HCT116 (cell line): Measurements from ENCODE around the gene MYO7A. TPM values are rescaled to one million over a fixed set of nuclear protein-coding genes. Genes with fewer than 3 reads are reported as not detected.

Experiments
- ATAC-seq: fragments of 200-7000 bp; cut with Tn5 transposase; 2 replicates; pipeline ENCODE4 v1.9.1; 2020; ENCODE audit warnings: mild to moderate bottlenecking, moderate library complexity
- BruUV-seq: library from RNA; stranded (reverse); fragments of 400-500 nt; replicated peaks from 2 replicates; lab custom pipeline; 2021; lab: Mats Ljungman, UMichigan
- CTCF ChIA-PET: fragments of 300-600 bp; sonication (Branson Sonifier 250); formaldehyde crosslinking; loops from one replicate; lab custom pipeline; 2021; ENCODE audit warnings: antibody characterized with exemption; lab: Charles Lee
- POLR2A ChIA-PET: fragments of 300-600, 350-600 bp; sonication (Branson Sonifier 250); formaldehyde crosslinking; loops from one replicate; lab custom pipeline; 2021; ENCODE audit warnings: antibody characterized with exemption; lab: Charles Lee
- RAD21 ChIA-PET, 2 experiments: fragments of 300-600 bp; sonication (Branson Sonifier 250); formaldehyde crosslinking; loops; one replicate each; lab custom pipeline; 2023; ENCODE audit warnings: low total read pairs in 2 of 2; ENCODE audit not compliant: uncharacterized antibody in 2 of 2, unreplicated experiment in 2 of 2, low non-redundant PET in 1 of 2; lab: Charles Lee
- DNase-seq: peaks from one replicate; pipeline ENCODE4 v3.0.0-alpha.2; 2010; ENCODE audit warnings: low read depth, low spot score
- H2AFZ ChIP-seq: fragments of 200-600 bp; shearing (Covaris generic), sonication (generic); 2 replicates; pipeline ENCODE4 v1.6.1; 2017; ENCODE audit warnings: low read depth, mixed run types, mixed read lengths, antibody characterized with exemption, low read length; ENCODE audit not compliant: poor library complexity, severe bottlenecking
- H3K27ac ChIP-seq: 2 replicates; pipeline ENCODE4 v1.5.1; 2012; ENCODE audit warnings: low read depth, low read length
- H3K27me3 ChIP-seq: fragments of 200-600 bp; sonication (generic); 2 replicates; pipeline ENCODE4 v1.6.1; 2016; ENCODE audit warnings: mixed run types, low read length, mixed read lengths; ENCODE audit not compliant: insufficient read depth
- H3K36me3 ChIP-seq, 2 experiments: fragments of 200-500 bp in 1 of 2; fragments of 200-600 bp in 1 of 2; sonication (Bioruptor generic) in 1 of 2; sonication (generic) in 1 of 2; 2 replicates each; pipeline versions ENCODE4 v1.5.1 to v1.6.1; 2014 to 2016; ENCODE audit warnings: low read length in 2 of 2, inconsistent platforms in 1 of 2, mixed read lengths in 1 of 2, mixed run types in 1 of 2; ENCODE audit not compliant: insufficient read depth in 2 of 2, control insufficient read depth in 1 of 2
- H3K4me1 ChIP-seq, 2 experiments: fragments of 200-600 bp in 1 of 2; sonication (generic) in 1 of 2; 2 replicates each; pipeline versions ENCODE4 v1.5.1 to v1.6.1; 2012 to 2017; ENCODE audit warnings: low read length in 2 of 2, inconsistent platforms in 1 of 2, mild to moderate bottlenecking in 1 of 2, mixed read lengths in 1 of 2, mixed run types in 1 of 2, moderate library complexity in 1 of 2; ENCODE audit not compliant: insufficient read depth in 2 of 2, control insufficient read depth in 1 of 2
- H3K4me2 ChIP-seq: fragments of 200-600 bp; sonication (generic); 2 replicates; pipeline ENCODE4 v1.6.1; 2017; ENCODE audit warnings: mixed run types, low read length, mixed read lengths
- H3K4me3 ChIP-seq, 2 experiments: fragments of 200-600 bp in 1 of 2; sonication (generic) in 1 of 2; replicated peaks in 1 of 2; 2 replicates each; pipeline ENCODE4 v1.5.1; 2011 to 2016; ENCODE audit warnings: low read length in 2 of 2, control low read depth in 1 of 2, low read depth in 1 of 2, mild to moderate bottlenecking in 1 of 2, mixed read lengths in 1 of 2, mixed run types in 1 of 2
- H3K79me2 ChIP-seq: fragments of 200-600 bp; sonication (generic); 2 replicates; pipeline ENCODE4 v1.6.1; 2017; ENCODE audit warnings: mild to moderate bottlenecking, mixed run types, low read length, moderate library complexity, mixed read lengths; ENCODE audit not compliant: insufficient read depth
- H3K9ac ChIP-seq: fragments of 200-600 bp; sonication (generic); 2 replicates; pipeline ENCODE4 v1.6.1; 2016; ENCODE audit warnings: low read length, mixed read lengths
- H3K9me2 ChIP-seq: fragments of 200-600 bp; sonication (generic), shearing (Covaris generic); 2 replicates; pipeline ENCODE4 v1.6.1; 2017; ENCODE audit warnings: mixed run types, mild to moderate bottlenecking, moderate library complexity; ENCODE audit not compliant: insufficient read depth
- H3K9me3 ChIP-seq, 2 experiments: fragments of 200-500 bp in 1 of 2; fragments of 200-600 bp in 1 of 2; sonication (Bioruptor generic) in 1 of 2; sonication (generic) in 1 of 2; 2 replicates each; pipeline ENCODE4 v1.6.1; 2014 to 2017; ENCODE audit warnings: low read length in 2 of 2, mixed read lengths in 2 of 2, inconsistent platforms in 1 of 2, low read depth in 1 of 2, mild to moderate bottlenecking in 1 of 2, mixed run types in 1 of 2, moderate library complexity in 1 of 2; ENCODE audit not compliant: control insufficient read depth in 1 of 2, insufficient read depth in 1 of 2
- H4K20me1 ChIP-seq: fragments of 200-600 bp; sonication (generic), shearing (Covaris generic); 2 replicates; pipeline ENCODE4 v1.6.1; 2017; ENCODE audit warnings: mixed run types, mild to moderate bottlenecking, moderate library complexity; ENCODE audit not compliant: insufficient read depth
- CBX3 ChIP-seq: IDR thresholded peaks from 2 replicates; pipeline ENCODE4 v1.6.1; 2012; ENCODE audit warnings: low read depth
- CEBPB ChIP-seq: IDR thresholded peaks from 2 replicates; pipeline ENCODE4 v1.6.1; 2012; ENCODE audit warnings: low read depth
- EGR1 ChIP-seq: IDR thresholded peaks from 2 replicates; pipeline ENCODE4 v1.6.1; 2012; ENCODE audit warnings: low read depth
- ELF1 ChIP-seq: IDR thresholded peaks from 2 replicates; pipeline ENCODE4 v1.6.1; 2012; ENCODE audit warnings: low read depth, borderline replicate concordance
- EZH2 ChIP-seq: fragments of 200-600 bp; sonication (generic); IDR thresholded peaks from 2 replicates; pipeline ENCODE4 v1.6.1; 2017; ENCODE audit warnings: antibody characterized with exemption, mixed run types
- EZH2phosphoT487 ChIP-seq: fragments of 200-600 bp; IDR thresholded peaks from 2 replicates; pipeline ENCODE4 v1.6.1; 2018; ENCODE audit warnings: antibody characterized with exemption, borderline replicate concordance
- FOSL1 ChIP-seq: IDR thresholded peaks from 2 replicates; pipeline ENCODE4 v1.6.1; 2012; ENCODE audit warnings: low read depth
- JUND ChIP-seq: IDR thresholded peaks from 2 replicates; pipeline ENCODE4 v1.6.1; 2012
- POLR2AphosphoS5 ChIP-seq: IDR thresholded peaks from 2 replicates; pipeline ENCODE4 v1.6.1; 2011; ENCODE audit warnings: mild to moderate bottlenecking, low read depth, low read length, moderate library complexity
- RAD21 ChIP-seq: IDR thresholded peaks from 2 replicates; pipeline ENCODE4 v1.6.1; 2012; ENCODE audit warnings: low read depth, mild to moderate bottlenecking
- SIN3A ChIP-seq: IDR thresholded peaks from 2 replicates; pipeline ENCODE4 v1.6.1; 2012; ENCODE audit warnings: low read depth
- SP1 ChIP-seq: IDR thresholded peaks from 2 replicates; pipeline ENCODE4 v1.6.1; 2012; ENCODE audit warnings: low read depth
- TCF7L2 ChIP-seq: IDR thresholded peaks from 2 replicates; pipeline ENCODE4 v1.7.0; 2011; ENCODE audit warnings: borderline replicate concordance, inconsistent platforms; ENCODE audit not compliant: insufficient read depth, insufficient read length; ENCODE audit errors: extremely low read depth
- ZFX ChIP-seq: fragments of 450-650 bp; IDR thresholded peaks from 2 replicates; pipeline ENCODE4 v1.6.1; 2017
- ZNF274 ChIP-seq: fragments of 200-500 bp; sonication (Bioruptor generic); IDR thresholded peaks from 2 replicates; pipeline ENCODE4 v1.6.1; 2014; ENCODE audit warnings: mild to moderate bottlenecking, low read depth, low read length, inconsistent platforms
- intact Hi-C: fragments of 100-400 bp; cut with micrococcal nuclease; formaldehyde crosslinking; loops from 2 replicates; pipeline ENCODE4 v1.10.0; 2022
- total RNA-seq: library from RNA; stranded (reverse); gene quantifications from one replicate; pipeline ENCODE4 v1.2.1, GENCODE V29; 2021; ENCODE audit not compliant: unreplicated experiment
- TF ChIP-seq, protein P1 (sequence below): IDR thresholded peaks from 2 replicates; pipeline ENCODE4 v1.6.1; 2012; ENCODE audit warnings: low read depth
- TF ChIP-seq, protein P2 (sequence below): IDR thresholded peaks from 2 replicates; pipeline ENCODE4 v1.6.1; 2012
- TF ChIP-seq, protein P3 (sequence below): IDR thresholded peaks from 2 replicates; pipeline ENCODE4 v1.6.1; 2012
- TF ChIP-seq, protein P4 (sequence below): IDR thresholded peaks from 2 replicates; pipeline ENCODE4 v1.6.1; 2011; ENCODE audit warnings: mild to moderate bottlenecking, low read length, moderate library complexity; ENCODE audit not compliant: insufficient replicate concordance; ENCODE audit errors: extremely low read depth
- TF ChIP-seq, protein P5 (sequence below), 3 experiments: fragments of 200-600 bp in 1 of 3; sonication (generic) in 1 of 3; IDR thresholded peaks in 2 of 3; conservative IDR thresholded peaks in 1 of 3; 2 replicates each; pipeline ENCODE4 v1.5.1; 2012 to 2017; ENCODE audit warnings: low read depth in 2 of 3, low read length in 2 of 3, antibody characterized with exemption in 1 of 3, borderline replicate concordance in 1 of 3, control low read depth in 1 of 3, mild to moderate bottlenecking in 1 of 3, mixed read lengths in 1 of 3, mixed run types in 1 of 3, moderate library complexity in 1 of 3; ENCODE audit not compliant: insufficient read depth in 1 of 3

The MYO7A gene
- total RNA-seq, 1 experiment from 2014 or later = 1.8 TPM

DNA sequence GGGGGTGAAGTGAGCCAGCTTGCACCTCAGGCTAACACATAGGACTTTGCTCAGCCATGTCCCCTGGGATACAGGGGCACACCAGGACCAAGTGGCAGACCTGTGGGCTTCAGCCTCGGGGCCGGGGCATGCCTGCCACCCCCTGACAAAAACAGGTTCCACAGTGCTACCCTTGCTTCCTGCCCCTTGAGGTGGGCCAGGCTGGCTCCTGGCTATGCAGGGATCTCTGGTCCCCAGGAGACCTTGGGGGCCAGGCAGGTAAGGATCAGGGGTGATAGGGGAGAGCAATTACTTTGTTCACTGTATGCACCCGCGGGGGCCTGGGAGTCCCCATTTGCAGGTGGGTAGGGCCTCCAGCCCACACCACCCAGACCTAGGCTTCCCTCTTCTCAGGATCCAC lies 2.4 kb upstream of the MYO7A start:
- RAD21 ChIA-PET = no interaction called here
- intact Hi-C loops = no loop called here
- no peak overlapping the region for H2AFZ ChIP-seq
- TF ChIP-seq SP1 = no peak
- TF ChIP-seq, protein P1, sequence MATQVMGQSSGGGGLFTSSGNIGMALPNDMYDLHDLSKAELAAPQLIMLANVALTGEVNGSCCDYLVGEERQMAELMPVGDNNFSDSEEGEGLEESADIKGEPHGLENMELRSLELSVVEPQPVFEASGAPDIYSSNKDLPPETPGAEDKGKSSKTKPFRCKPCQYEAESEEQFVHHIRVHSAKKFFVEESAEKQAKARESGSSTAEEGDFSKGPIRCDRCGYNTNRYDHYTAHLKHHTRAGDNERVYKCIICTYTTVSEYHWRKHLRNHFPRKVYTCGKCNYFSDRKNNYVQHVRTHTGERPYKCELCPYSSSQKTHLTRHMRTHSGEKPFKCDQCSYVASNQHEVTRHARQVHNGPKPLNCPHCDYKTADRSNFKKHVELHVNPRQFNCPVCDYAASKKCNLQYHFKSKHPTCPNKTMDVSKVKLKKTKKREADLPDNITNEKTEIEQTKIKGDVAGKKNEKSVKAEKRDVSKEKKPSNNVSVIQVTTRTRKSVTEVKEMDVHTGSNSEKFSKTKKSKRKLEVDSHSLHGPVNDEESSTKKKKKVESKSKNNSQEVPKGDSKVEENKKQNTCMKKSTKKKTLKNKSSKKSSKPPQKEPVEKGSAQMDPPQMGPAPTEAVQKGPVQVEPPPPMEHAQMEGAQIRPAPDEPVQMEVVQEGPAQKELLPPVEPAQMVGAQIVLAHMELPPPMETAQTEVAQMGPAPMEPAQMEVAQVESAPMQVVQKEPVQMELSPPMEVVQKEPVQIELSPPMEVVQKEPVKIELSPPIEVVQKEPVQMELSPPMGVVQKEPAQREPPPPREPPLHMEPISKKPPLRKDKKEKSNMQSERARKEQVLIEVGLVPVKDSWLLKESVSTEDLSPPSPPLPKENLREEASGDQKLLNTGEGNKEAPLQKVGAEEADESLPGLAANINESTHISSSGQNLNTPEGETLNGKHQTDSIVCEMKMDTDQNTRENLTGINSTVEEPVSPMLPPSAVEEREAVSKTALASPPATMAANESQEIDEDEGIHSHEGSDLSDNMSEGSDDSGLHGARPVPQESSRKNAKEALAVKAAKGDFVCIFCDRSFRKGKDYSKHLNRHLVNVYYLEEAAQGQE = no peak
- no peak for TF ChIP-seq TCF7L2
- TF ChIP-seq, protein P2, sequence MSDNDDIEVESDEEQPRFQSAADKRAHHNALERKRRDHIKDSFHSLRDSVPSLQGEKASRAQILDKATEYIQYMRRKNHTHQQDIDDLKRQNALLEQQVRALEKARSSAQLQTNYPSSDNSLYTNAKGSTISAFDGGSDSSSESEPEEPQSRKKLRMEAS = no peak
- no peak for TF ChIP-seq ZFX
- no peak for TF ChIP-seq CBX3
- TF ChIP-seq, protein P3, sequence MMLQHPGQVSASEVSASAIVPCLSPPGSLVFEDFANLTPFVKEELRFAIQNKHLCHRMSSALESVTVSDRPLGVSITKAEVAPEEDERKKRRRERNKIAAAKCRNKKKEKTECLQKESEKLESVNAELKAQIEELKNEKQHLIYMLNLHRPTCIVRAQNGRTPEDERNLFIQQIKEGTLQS = no peak
- no peak for TF ChIP-seq SIN3A
- no peak for TF ChIP-seq POLR2AphosphoS5
- TF ChIP-seq, protein P4, sequence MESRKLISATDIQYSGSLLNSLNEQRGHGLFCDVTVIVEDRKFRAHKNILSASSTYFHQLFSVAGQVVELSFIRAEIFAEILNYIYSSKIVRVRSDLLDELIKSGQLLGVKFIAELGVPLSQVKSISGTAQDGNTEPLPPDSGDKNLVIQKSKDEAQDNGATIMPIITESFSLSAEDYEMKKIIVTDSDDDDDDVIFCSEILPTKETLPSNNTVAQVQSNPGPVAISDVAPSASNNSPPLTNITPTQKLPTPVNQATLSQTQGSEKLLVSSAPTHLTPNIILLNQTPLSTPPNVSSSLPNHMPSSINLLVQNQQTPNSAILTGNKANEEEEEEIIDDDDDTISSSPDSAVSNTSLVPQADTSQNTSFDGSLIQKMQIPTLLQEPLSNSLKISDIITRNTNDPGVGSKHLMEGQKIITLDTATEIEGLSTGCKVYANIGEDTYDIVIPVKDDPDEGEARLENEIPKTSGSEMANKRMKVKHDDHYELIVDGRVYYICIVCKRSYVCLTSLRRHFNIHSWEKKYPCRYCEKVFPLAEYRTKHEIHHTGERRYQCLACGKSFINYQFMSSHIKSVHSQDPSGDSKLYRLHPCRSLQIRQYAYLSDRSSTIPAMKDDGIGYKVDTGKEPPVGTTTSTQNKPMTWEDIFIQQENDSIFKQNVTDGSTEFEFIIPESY = no peak
- TF ChIP-seq CEBPB = no peak
- TF ChIP-seq EZH2 = no peak
- no peak for TF ChIP-seq RAD21
- no peak for TF ChIP-seq JUND
- TF ChIP-seq, protein P5, sequence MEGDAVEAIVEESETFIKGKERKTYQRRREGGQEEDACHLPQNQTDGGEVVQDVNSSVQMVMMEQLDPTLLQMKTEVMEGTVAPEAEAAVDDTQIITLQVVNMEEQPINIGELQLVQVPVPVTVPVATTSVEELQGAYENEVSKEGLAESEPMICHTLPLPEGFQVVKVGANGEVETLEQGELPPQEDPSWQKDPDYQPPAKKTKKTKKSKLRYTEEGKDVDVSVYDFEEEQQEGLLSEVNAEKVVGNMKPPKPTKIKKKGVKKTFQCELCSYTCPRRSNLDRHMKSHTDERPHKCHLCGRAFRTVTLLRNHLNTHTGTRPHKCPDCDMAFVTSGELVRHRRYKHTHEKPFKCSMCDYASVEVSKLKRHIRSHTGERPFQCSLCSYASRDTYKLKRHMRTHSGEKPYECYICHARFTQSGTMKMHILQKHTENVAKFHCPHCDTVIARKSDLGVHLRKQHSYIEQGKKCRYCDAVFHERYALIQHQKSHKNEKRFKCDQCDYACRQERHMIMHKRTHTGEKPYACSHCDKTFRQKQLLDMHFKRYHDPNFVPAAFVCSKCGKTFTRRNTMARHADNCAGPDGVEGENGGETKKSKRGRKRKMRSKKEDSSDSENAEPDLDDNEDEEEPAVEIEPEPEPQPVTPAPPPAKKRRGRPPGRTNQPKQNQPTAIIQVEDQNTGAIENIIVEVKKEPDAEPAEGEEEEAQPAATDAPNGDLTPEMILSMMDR (IDR thresholded peaks at IDR 0.05 in 2 of 3, conservative IDR thresholded peaks at IDR 0.05 in 1 of 3; ENCODE audit: borderline replicate concordance in 1 of 3, insufficient read depth in 1 of 3, low read depth in 2 of 3, low read length in 2 of 3) = no peak
- TF ChIP-seq EZH2phosphoT487 = no peak
- no peak for TF ChIP-seq ZNF274
- no peak for TF ChIP-seq ELF1
- no peak for TF ChIP-seq EGR1
- no peak for TF ChIP-seq FOSL1
- no peaks in the 10 kb centered on the region for H3K36me3 ChIP-seq
- no peak overlapping the region for H3K4me3 ChIP-seq
- no peaks in the 10 kb centered on the region for H4K20me1 ChIP-seq
- POLR2A ChIA-PET = no interaction called here
- no peak overlapping the region for H3K4me2 ChIP-seq
- peaks cover 3 to 15% of the 10 kb centered on the region in 2 experiments; a peak in 2 of 4 replicates for H3K4me1 ChIP-seq
- H3K79me2 ChIP-seq = no peaks in the 10 kb centered on the region
- no peaks in the 10 kb centered on the region for H3K9me3 ChIP-seq
- DNase-seq = no peak
- H3K27me3 ChIP-seq = no peaks in the 10 kb centered on the region
- H3K9me2 ChIP-seq = no peaks in the 10 kb centered on the region
- no peak for ATAC-seq
- no peak overlapping the region for H3K9ac ChIP-seq
- BruUV-seq = no TSS peak
- no peak overlapping the region for H3K27ac ChIP-seq
- CTCF ChIA-PET = interaction anchor here (2.6 kb wide), 1 partner anchor 14 kb away, joined by 15 read pairs; no protein-coding TSS in a partner anchor
